ENCODE data around the gene ACTL6B.

DNA sequence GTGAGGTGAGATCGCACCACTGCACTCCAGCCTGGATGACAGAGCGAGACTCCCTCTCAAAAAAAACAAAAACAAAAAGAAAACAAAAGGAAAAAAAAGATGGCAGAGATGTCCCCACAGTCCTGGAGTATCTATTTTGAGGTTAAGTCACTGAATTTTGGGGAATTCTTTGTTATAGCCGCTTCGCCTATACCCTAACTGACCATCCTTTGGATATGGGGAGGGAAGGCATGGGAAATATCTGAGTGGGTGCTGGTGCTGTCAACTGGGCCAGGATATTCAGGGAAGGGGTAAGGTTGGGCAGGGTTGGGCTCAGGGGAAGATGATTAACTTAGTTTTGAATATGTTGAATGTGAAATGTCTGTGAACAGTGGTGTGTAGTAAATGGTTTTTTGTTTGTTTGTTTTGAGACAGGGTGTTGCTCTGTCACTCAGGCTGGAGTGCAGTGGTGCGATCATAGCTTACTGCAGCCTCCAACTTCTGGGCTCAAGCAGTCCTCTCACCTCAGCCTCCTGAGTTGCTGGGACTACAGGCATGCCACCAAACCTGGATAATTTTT is 9.0 kb upstream of the ACTL6B start:
- TF ChIP-seq, protein P1, sequence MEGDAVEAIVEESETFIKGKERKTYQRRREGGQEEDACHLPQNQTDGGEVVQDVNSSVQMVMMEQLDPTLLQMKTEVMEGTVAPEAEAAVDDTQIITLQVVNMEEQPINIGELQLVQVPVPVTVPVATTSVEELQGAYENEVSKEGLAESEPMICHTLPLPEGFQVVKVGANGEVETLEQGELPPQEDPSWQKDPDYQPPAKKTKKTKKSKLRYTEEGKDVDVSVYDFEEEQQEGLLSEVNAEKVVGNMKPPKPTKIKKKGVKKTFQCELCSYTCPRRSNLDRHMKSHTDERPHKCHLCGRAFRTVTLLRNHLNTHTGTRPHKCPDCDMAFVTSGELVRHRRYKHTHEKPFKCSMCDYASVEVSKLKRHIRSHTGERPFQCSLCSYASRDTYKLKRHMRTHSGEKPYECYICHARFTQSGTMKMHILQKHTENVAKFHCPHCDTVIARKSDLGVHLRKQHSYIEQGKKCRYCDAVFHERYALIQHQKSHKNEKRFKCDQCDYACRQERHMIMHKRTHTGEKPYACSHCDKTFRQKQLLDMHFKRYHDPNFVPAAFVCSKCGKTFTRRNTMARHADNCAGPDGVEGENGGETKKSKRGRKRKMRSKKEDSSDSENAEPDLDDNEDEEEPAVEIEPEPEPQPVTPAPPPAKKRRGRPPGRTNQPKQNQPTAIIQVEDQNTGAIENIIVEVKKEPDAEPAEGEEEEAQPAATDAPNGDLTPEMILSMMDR (optimal IDR thresholded peaks at IDR 0.05 in 1 of 3, IDR thresholded peaks at IDR 0.05 in 1 of 3, conservative IDR thresholded peaks at IDR 0.05 in 1 of 3; ENCODE audit: extremely low read depth in 1 of 3, insufficient read depth in 2 of 3, low read length in 3 of 3): no peak
- no peak for TF ChIP-seq EZH2 (IDR thresholded peaks at IDR 0.05; ENCODE audit: low read length)
